Activated CD4-positive, alpha-beta T cell treated with anti-CD3 and anti-CD28 coated beads for 48 hours (primary cell): ENCODE measurements around the gene CHEK2.
A peak's percentile ranks its signal among the peaks of the same experiment; 100 is the strongest.
"Not testable (repeated sequence)": the region's sequence is repeated elsewhere in the genome, so short reads cannot be mapped to it uniquely, and the experiment has no call there.

Experiments
- DNase-seq: peaks from one replicate; pipeline ENCODE4 v3.0.0-alpha.2; 2020

CHEK2 gene

GRCh38 chr22:28682966-28683365, 58.7 kb downstream of the CHEK2 start:
- DNase-seq = not testable (repeated sequence)

GRCh38 chr22:28680813-28681490, 60.7 kb downstream of the CHEK2 start:
- DNase-seq = not testable (repeated sequence)

DNA sequence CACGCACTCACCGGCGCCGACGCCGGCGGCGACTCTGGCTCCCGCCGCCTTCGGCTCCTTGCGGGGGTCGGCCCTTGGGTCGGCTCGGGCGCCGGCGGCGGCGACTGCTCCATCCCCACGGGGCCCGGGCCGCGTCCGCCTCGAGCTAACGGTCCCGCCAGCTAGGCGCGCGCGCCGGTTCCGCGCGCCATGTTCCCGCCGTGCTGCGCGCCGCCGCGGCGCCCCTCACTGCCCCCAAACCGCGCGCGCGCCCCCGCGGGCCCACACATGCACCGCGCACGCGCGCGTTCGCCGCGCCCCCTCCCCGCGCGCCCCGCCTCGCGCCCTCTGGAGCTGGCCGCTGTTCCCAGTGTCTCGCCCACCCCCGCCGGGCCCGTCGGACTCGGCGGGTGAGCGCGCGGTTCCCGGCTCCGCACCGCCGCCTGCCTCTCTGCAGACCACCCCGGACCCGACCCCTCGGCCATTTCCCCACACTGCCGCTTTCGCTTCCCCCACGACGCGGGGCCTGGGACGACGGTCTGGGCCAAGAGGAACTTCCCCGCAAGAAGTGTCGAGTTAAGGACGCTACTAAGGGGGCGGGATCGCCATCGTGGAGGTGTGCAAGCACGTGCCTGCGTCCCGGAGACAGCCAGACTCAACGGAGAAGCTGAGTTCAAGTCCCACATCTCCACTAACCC, 61.9 kb downstream of the CHEK2 start, which contains the start of gene TTC28:
TTC28 (minus strand) TSS at position 230 of the 677 bp plus-strand sequence; CDS start at position 113, 117 bp downstream.
- DNase-seq = peak; percentile 28

GRCh38 chr22:28678778-28679610, 62.6 kb downstream of the CHEK2 start:
- peak; percentile 18 for DNase-seq

GRCh38 chr22:28678170-28678569, 63.5 kb downstream of the CHEK2 start:
- DNase-seq = not testable (repeated sequence)

DNA sequence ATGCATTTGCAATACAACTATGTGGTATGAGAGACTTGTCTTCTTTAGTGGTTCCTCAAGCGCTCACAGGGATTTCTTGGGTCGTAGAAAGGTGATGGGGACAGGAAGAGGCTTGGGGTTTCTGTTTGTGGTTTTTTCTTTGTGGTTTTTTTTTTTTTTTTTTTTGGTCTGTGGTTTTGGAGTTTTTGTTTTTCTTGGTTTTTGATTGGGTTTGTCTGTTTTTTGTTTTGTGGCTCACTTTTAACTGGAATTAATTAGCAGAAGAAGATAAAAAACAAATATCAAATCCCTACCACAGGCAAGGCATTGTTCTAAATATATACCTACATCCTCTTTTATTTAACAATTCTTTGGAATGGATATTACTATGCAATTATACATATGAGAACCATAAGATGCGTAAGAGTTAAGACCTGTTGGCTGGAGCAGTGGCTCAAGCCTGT, 67.5 kb downstream of the CHEK2 start:
- peak; percentile 13 for DNase-seq

DNA sequence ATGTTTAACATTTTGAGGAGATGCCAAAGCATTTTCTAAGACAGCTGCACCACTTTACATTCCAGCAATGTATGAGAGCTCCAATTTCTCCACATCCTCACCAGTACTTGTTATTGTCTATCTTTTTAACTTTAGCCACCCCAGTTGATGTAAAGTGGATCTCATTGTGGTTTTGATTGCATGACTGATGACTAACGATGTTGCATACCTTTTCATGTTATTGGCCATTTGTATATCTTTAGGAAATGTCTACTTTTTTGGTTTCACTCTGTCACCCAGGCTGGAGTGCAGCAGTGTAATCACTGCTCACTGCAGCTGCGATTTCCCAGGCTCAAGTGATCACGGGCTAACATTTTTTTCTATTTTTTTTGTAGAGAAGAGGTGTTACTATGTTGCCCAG, 70.9 kb downstream of the CHEK2 start:
- DNase-seq = no peak

DNA sequence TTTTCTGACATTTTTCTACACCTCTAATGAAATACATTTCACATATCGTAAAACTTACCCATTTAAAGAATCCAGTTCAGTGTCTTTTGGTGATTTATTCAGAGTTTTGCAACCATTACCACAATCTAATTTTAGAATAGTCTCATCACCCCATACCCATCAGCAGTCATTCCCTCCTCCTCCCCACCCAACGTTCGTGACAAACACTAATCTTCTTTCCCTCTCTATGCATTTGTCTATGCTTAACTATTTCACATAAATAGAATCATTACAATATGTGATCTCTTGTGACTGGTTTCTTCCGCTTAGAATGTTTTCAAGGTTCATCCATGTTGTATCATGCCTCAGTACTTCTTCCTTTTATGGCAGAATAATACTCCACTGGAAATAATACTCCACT, 71.5 kb downstream of the CHEK2 start:
- DNase-seq = no peak

- no peak for DNase-seq
These were observed 72.2 kb downstream of the CHEK2 start for GRCh38 chr22:28669387-28669786.

DNA sequence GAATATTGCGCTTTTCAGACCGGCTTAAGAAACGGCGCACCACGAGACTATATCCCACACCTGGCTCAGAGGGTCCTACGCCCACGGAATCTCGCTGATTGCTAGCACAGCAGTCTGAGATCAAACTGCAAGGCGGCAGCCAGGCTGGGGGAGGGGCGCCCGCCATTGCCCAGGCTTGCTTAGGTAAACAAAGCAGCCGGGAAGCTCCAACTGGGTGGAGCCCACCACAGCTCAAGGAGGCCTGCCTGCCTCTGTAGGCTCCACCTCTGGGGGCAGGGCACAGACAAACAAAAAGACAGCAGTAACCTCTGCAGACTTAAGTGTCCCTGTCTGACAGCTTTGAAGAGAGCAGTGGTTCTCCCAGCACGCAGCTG, 78.1 kb downstream of the CHEK2 start:
- DNase-seq = not testable (repeated sequence)

DNA sequence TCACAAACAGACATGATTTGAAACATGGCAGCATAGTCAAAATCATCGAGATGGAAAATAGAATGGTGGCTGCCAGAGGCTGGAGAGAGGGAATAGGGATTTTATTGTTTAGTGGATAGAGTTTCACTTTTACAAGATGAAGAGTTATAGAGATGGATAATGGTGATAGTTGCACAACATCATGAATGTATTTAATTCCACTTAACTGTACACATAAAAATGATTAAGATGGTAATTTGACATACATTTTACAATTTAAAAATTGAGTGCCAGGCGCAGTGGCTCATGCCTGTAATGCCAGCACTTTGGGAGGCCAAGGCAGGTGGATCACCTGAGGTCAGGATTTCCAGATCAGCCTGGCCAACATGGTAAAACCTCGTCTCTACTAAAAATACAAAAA, 83.2 kb downstream of the CHEK2 start:
- no peak for DNase-seq

DNA sequence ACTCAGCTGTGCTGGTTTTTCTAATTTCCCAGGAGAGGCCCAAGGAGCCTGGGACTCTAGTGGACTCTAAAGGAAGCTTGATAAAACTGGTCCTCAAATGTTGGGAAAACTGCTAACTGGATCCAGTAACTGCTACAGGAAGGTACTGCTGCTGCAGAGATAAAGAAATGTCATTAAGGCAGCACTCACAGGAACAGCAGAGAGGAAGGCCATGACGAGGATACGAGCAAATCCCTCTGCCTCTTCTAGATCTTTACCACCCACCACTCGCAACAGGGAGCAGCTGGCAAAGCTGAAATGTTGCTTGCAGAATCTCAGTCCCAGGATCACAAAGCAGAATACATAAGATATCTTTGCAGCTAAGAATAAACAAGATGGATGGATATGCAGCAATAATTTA, 85.4 kb downstream of the CHEK2 start:
- no peak for DNase-seq

DNA sequence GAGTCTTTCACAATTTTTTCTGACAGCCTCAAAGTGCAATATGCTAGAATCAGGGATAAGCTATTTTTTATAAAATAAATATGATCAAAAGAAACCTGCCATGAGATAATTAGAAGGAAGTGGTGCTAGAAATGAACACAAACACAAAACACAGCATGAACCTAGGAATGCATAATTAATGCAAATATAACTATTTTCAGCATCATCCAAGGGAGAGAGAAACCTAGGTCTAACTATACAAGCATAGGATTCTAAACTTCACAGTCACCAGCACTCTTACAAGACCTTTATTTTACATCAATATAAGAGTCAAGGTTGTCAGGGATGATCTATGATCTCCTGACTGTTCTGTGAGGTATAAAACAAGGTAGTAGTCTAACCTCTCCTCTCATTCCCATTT, 91.2 kb downstream of the CHEK2 start:
- no peak for DNase-seq

DNA sequence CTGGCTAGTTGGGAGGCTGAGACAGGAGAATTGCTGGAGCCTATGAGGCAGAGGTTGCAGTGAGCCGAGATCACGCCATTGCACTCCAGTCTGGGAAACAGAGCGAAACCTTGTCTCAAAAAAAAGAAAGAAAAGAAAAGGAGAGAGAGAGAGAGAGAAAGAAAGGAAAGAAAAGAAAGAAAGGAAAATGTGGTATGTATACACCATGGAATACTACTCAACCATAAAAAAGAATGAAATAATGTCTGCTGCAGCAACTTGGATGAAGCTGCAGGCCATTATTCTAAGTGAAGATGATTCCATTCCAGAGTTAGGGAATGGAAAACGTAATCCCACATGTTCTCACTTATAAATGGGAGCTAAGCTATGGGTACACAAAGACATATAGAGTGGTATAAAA, 92.8 kb downstream of the CHEK2 start:
- DNase-seq = no peak

DNA sequence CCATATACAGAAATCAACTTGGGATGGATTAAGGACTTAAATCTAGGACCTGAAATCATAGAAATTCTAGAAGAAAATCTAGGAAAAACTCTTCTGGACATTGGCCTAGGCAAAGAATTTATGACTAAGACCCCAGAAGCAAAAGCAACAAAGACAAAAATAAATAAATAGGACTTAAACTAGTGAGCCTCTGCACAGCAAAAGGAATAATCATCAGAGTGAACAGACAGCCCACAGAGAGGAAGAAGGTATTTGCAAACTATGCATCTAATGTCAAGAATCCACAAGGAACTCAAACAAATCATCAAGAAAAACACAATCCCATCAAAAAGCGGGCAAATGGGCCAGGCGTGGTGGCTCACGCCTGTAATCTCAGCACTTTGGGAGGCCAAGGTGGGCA, 94.4 kb downstream of the CHEK2 start:
- DNase-seq = no peak

- no peak for DNase-seq
These were observed 102.3 kb downstream of the CHEK2 start for GRCh38 chr22:28639321-28639720.
